HepG2 (cell line): Measurements from ENCODE around the gene USP9X. TPM values are rescaled to one million over a fixed set of nuclear protein-coding genes. Genes with fewer than 3 reads are reported as not detected.

ENCODE experiments used
- ATAC-seq: fragments of 200-7000 bp; cut with Tn5 transposase; 3 replicates; pipeline ENCODE4 v1.9.1; 2020; ENCODE audit warnings: mild to moderate bottlenecking, moderate library complexity
- BruUV-seq: library from RNA; stranded (reverse); fragments of 400-500 nt; replicated peaks from 2 replicates; lab custom pipeline; 2021; lab: Mats Ljungman, UMichigan
- CTCF ChIA-PET: fragments of 300-600 bp; formaldehyde crosslinking; extraction: SDS; loops from one replicate; lab custom pipeline; 2021; ENCODE audit warnings: low total read pairs, inconsistent platforms, low intra/inter-chr PET ratio; lab: Yijun Ruan, JAX
- POLR2A ChIA-PET: fragments of 350-600 bp; sonication (Branson Sonifier 250); formaldehyde crosslinking; loops from one replicate; lab custom pipeline; 2020; ENCODE audit warnings: antibody characterized with exemption, inconsistent platforms; lab: Yijun Ruan, JAX
- DNase-seq: peaks from one replicate; pipeline ENCODE4 v3.0.0-alpha.2; 2015; ENCODE audit warnings: low spot score
- FAIRE-seq: peaks from 3 replicates; lab custom pipeline; 2011; peaks lifted over from hg19 to GRCh38; lab: Jason Lieb, UNC
- H2AFZ ChIP-seq: one replicate; pipeline ENCODE4 v1.6.1; 2011; ENCODE audit warnings: low read length, inconsistent platforms
- H3K27ac ChIP-seq: fragments of 300-600 bp; 3 replicates; pipeline ENCODE4 v1.8.0; 2011; ENCODE audit warnings: mixed run types, mild to moderate bottlenecking, mixed read lengths, low read length, inconsistent platforms; ENCODE audit not compliant: insufficient read depth; ENCODE audit errors: extremely low read length
- H3K27me3 ChIP-seq, 2 experiments: fragments of 200-600 bp in 1 of 2; 2 replicates in 1 of 2; 3 replicates in 1 of 2; pipeline versions ENCODE4 v1.6.0 to v1.8.0; 2011; ENCODE audit warnings: low read length in 2 of 2, mild to moderate bottlenecking in 2 of 2, moderate library complexity in 2 of 2, inconsistent platforms in 1 of 2; ENCODE audit not compliant: insufficient read depth in 2 of 2, control insufficient read depth in 1 of 2
- H3K36me3 ChIP-seq, 2 experiments: fragments of 200-600 bp in 1 of 2; replicated peaks in 1 of 2; 2 replicates in 1 of 2; 3 replicates in 1 of 2; pipeline versions ENCODE4 v1.5.1 to v1.8.0; 2011; ENCODE audit warnings: low read length in 2 of 2, inconsistent platforms in 1 of 2; ENCODE audit not compliant: insufficient read depth in 2 of 2, control insufficient read depth in 1 of 2
- H3K4me1 ChIP-seq: 2 replicates; pipeline ENCODE4 v1.5.1; 2012; ENCODE audit warnings: low read length, inconsistent platforms; ENCODE audit not compliant: insufficient read depth
- H3K4me2 ChIP-seq: 2 replicates; pipeline ENCODE4 v1.6.0; 2011; ENCODE audit warnings: low read depth, low read length, inconsistent platforms
- H3K4me3 ChIP-seq, 3 experiments: fragments of 200-600 bp in 1 of 3; sonication (generic), shearing (Covaris generic) in 1 of 3; replicated peaks in 1 of 3; 2 replicates each; pipeline ENCODE4 v1.5.1; 2011 to 2016; ENCODE audit warnings: low read length in 3 of 3, inconsistent platforms in 2 of 3, low read depth in 2 of 3, mild to moderate bottlenecking in 2 of 3, control low read depth in 1 of 3, mixed read lengths in 1 of 3; ENCODE audit not compliant: insufficient read depth in 1 of 3
- H3K79me2 ChIP-seq: one replicate; pipeline ENCODE4 v1.6.1; 2011; ENCODE audit warnings: low read length, inconsistent platforms; ENCODE audit not compliant: insufficient read depth
- H3K9ac ChIP-seq: 2 replicates; pipeline ENCODE4 v1.6.0; 2011; ENCODE audit warnings: mild to moderate bottlenecking, low read depth, low read length, inconsistent platforms; ENCODE audit not compliant: insufficient read depth
- H3K9me3 ChIP-seq: 2 replicates; pipeline ENCODE4 v1.5.1; 2012; ENCODE audit warnings: mild to moderate bottlenecking, low read length
- H4K20me1 ChIP-seq: 2 replicates; pipeline ENCODE4 v1.6.0; 2011; ENCODE audit warnings: inconsistent platforms, mild to moderate bottlenecking, low read length, moderate library complexity; ENCODE audit not compliant: insufficient read depth
- ATAD3A ChIP-seq: sonication (generic); formaldehyde crosslinking; IDR thresholded peaks from 2 replicates; pipeline ENCODE4 v1.4.0; 2020; ENCODE audit warnings: missing genetic modification reagents
- CREB1 ChIP-seq, 2 experiments: fragments of 450-650 bp in 1 of 2; IDR thresholded peaks; 2 replicates each; pipeline ENCODE4 v1.6.1; 2016 to 2017; ENCODE audit warnings: control low read depth in 1 of 2, mild to moderate bottlenecking in 1 of 2, missing compliant biosample characterization in 1 of 2, missing genetic modification characterization in 1 of 2
- EP300 ChIP-seq, 3 experiments: sonication (generic) in 1 of 3; formaldehyde crosslinking in 1 of 3; IDR thresholded peaks; 2 replicates each; pipeline versions ENCODE4 v1.5.1 to v1.6.1; 2011 to 2020; ENCODE audit warnings: low read depth in 2 of 3, low read length in 2 of 3, borderline replicate concordance in 1 of 3, improper control_type of control experiment in 1 of 3, mild to moderate bottlenecking in 1 of 3, missing genetic modification reagents in 1 of 3, moderate library complexity in 1 of 3
- ISL2 ChIP-seq: sonication (generic); formaldehyde crosslinking; IDR thresholded peaks from 2 replicates; pipeline ENCODE4 v1.5.0; 2020; ENCODE audit warnings: missing genetic modification reagents
- MIER2 ChIP-seq: IDR thresholded peaks from 2 replicates; pipeline ENCODE4 v1.6.1; 2016; ENCODE audit warnings: missing biosample characterization, missing genetic modification reagents
- RFX3 ChIP-seq: IDR thresholded peaks from 2 replicates; pipeline ENCODE4 v1.6.1; 2016; ENCODE audit warnings: missing biosample characterization, missing genetic modification reagents
- SNRNP70 ChIP-seq: fragments of 200-400 bp; formaldehyde crosslinking; IDR thresholded peaks from 2 replicates; pipeline ENCODE4 v1.6.1; 2017; ENCODE audit warnings: mild to moderate bottlenecking, low read depth, low read length, moderate library complexity
- THYN1 ChIP-seq: sonication (generic); formaldehyde crosslinking; IDR thresholded peaks from 2 replicates; pipeline ENCODE4 v1.8.1; 2023; ENCODE audit warnings: low read depth, mild to moderate bottlenecking, moderate library complexity, missing genetic modification reagents, borderline replicate concordance
- ZKSCAN8 ChIP-seq: IDR thresholded peaks from 2 replicates; pipeline ENCODE4 v1.6.1; 2016; ENCODE audit warnings: borderline replicate concordance, missing genetic modification reagents, missing compliant biosample characterization
- ZNF335 ChIP-seq: sonication (generic); formaldehyde crosslinking; IDR thresholded peaks from 2 replicates; pipeline ENCODE4 v1.4.0; 2020; ENCODE audit warnings: missing genetic modification reagents
- ZNF550 ChIP-seq: sonication (generic); formaldehyde crosslinking; IDR thresholded peaks from 2 replicates; pipeline ENCODE4 v1.4.0; 2020; ENCODE audit warnings: mild to moderate bottlenecking, missing genetic modification reagents, borderline replicate concordance
- ZNF670 ChIP-seq: sonication (generic); formaldehyde crosslinking; IDR thresholded peaks from 2 replicates; pipeline ENCODE4 v1.8.0; 2022; ENCODE audit warnings: mild to moderate bottlenecking, missing genetic modification reagents, borderline replicate concordance
- WGBS: methylation state at CpG from one replicate; pipeline ENCODE4 v1.1.6; 2017; ENCODE audit warnings: low lambda C conversion rate; 5-methylcytosine and 5-hydroxymethylcytosine counted together
- in situ Hi-C: cut with HindIII; loops from 2 replicates; pipeline ENCODE4 v1.10.0; 2017; ENCODE audit warnings: low pct_unique_long_range_greater_than_20kb; ENCODE audit not compliant: extremely low pct_ligation_motif_present
- intact Hi-C: fragments of 100-400 bp; cut with micrococcal nuclease; formaldehyde crosslinking; loops from one replicate; pipeline ENCODE4 v1.10.0; 2022; ENCODE audit not compliant: unreplicated experiment
- polyA plus RNA-seq, 8 experiments: library from polyadenylated mRNA; depleted of rRNA in 3 of 8; stranded (reverse) in 7 of 8; unstranded in 1 of 8; fragments of >200 nt; fragmentation: Illumina TruSeq in 4 of 8; extraction: Trizol in 4 of 8; gene quantifications; 2 replicates each; pipeline versions ENCODE4 v1.2.1 to v1.2.3, GENCODE V29; 2011 to 2016; ENCODE audit warnings: low read depth in 4 of 8, missing spikeins in 1 of 8, mixed read lengths in 1 of 8; ENCODE audit not compliant: insufficient read depth in 1 of 8
- total RNA-seq, 5 experiments: library from RNA; depleted of rRNA; stranded (reverse); fragments of >200 nt; fragmentation: Illumina TruSeq; extraction: Trizol; gene quantifications; 2 replicates each; pipeline ENCODE4 v1.2.3, GENCODE V29; 2016; ENCODE audit warnings: low read depth in 1 of 5
- TF ChIP-seq, protein P1 (sequence below): IDR thresholded peaks from 2 replicates; pipeline ENCODE4 v1.6.1; 2016; ENCODE audit warnings: missing biosample characterization, missing genetic modification reagents, low read depth

Gene USP9X
- total and polyA plus RNA-seq, 2 of the 13 experiments (the other 11 are each of a cell fraction or from before 2014, with no cell fraction given): 22.2 to 40.5 TPM

DNA sequence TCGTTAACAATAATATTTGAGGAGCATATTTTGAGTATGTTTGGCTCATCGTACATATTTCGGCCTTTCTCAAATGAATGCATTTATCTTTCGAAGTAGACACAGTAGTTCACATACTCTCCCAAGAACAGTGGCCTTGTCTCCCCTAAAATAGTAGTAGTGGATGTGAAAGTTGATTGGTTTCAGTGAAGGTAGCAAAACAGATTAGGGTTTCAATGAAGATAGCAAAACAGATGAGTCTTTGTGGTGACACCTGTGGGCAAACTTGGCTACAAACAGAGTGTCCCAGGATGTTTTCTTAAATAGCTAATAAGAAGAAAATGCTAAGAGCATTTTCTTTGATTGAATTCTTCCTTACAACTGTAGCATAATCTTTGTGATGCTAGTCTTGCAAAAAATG is 67.0 kb downstream of the USP9X start:
- no peak overlapping the region for H3K27ac ChIP-seq
- 97% methylated on average over 4 of the region's 4 CpGs for WGBS
- no peak for ATAC-seq
- BruUV-seq: no TSS peak
- H3K9ac ChIP-seq: no peak overlapping the region
- POLR2A ChIA-PET: no interaction called here
- no peak overlapping the region for H2AFZ ChIP-seq
- no peak overlapping the region for H3K4me2 ChIP-seq
- CTCF ChIA-PET: no interaction called here
- intact Hi-C loops: no loop called here
- no peaks in the 10 kb centered on the region for H3K9me3 ChIP-seq
- no peaks in the 10 kb centered on the region for H4K20me1 ChIP-seq
- in situ Hi-C loops: no loop called here
- no peak overlapping the region for H3K4me3 ChIP-seq
- H3K36me3 ChIP-seq: peaks cover 2 to 55% of the 10 kb centered on the region in 2 experiments; a peak in 4 of 5 replicates
- FAIRE-seq: no peak
- no peak for DNase-seq
- H3K4me1 ChIP-seq: no peaks in the 10 kb centered on the region
- H3K79me2 ChIP-seq: no peaks in the 10 kb centered on the region
- TF ChIP-seq SNRNP70: no peak
- TF ChIP-seq, protein P1, sequence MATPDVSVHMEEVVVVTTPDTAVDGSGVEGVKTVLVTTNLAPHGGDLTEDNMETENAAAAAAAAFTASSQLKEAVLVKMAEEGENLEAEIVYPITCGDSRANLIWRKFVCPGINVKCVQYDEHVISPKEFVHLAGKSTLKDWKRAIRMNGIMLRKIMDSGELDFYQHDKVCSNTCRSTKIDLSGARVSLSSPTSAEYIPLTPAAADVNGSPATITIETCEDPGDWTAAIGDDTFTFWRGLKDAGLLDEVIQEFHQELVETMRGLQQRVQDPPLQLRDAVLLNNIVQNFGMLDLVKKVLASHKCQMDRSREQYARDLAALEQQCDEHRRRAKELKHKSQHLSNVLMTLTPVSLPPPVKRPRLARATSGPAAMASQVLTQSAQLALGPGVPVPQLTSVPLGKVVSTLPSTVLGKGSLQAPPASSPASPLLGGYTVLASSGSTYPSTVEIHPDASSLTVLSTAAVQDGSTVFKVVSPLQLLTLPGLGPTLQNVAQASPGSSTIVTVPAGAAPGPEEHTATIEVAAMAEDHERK (CRISPR knock-in tag): no peak
- no peak for TF ChIP-seq ZNF670 (CRISPR knock-in tag)
- no peak for TF ChIP-seq CREB1 (IDR thresholded peaks at IDR 0.05)
- no peak for TF ChIP-seq CREB1 (CRISPR knock-in tag; IDR thresholded peaks at IDR 0.05)
- TF ChIP-seq THYN1: no peak
- no peak for TF ChIP-seq ISL2 (CRISPR knock-in tag)
- no peak for TF ChIP-seq ATAD3A (CRISPR knock-in tag)
- no peak for TF ChIP-seq ZKSCAN8
- TF ChIP-seq RFX3: no peak
- TF ChIP-seq MIER2 (CRISPR knock-in tag): no peak
- no peak for TF ChIP-seq EP300 (IDR thresholded peaks at IDR 0.05; ENCODE audit: low read depth in 2 of 2, low read length in 2 of 2)
- TF ChIP-seq EP300 (CRISPR knock-in tag; IDR thresholded peaks at IDR 0.05; ENCODE audit: borderline replicate concordance): no peak
- TF ChIP-seq ZNF550 (CRISPR knock-in tag): no peak
- no peak for TF ChIP-seq ZNF335 (CRISPR knock-in tag)
- H3K27me3 ChIP-seq: no peaks in the 10 kb centered on the region
